SKM-1 (cell line): ENCODE measurements around the gene RPS27L.
"Not testable (repeated sequence)": the region's sequence is repeated elsewhere in the genome, so short reads cannot be mapped to it uniquely, and the experiment has no call there.

Experiments
- DNase-seq: peaks from one replicate; lab custom pipeline; 2025; ENCODE audit not compliant: unreplicated experiment; lab: John Stamatoyannopoulos, UW

The RPS27L gene

GRCh38 chr15:63140936-63141335 lies 16.3 kb downstream of the RPS27L start:
- DNase-seq, result no peak

GRCh38 chr15:63136742-63137141 lies 20.5 kb downstream of the RPS27L start:
- no peak for DNase-seq

DNA sequence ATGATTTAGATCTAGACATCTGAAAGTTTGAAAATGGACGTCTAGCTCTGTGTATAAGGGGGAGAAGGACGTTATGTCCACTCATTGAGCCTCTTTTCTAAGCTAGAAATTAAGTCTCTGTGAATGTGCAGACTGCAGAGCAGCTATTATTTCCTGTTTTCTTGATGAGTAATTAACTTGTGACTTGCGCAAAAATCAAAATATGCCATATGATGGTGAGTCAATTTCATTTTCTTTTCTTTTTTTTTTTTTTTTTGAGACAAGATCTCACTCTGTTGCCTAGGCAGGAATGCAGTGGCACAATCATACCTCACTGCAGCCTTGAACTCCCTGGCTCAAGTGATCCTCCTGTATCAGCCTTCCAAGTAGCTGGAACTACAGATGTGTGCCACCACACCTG lies 21.5 kb downstream of the RPS27L start:
- DNase-seq, result no peak

DNA sequence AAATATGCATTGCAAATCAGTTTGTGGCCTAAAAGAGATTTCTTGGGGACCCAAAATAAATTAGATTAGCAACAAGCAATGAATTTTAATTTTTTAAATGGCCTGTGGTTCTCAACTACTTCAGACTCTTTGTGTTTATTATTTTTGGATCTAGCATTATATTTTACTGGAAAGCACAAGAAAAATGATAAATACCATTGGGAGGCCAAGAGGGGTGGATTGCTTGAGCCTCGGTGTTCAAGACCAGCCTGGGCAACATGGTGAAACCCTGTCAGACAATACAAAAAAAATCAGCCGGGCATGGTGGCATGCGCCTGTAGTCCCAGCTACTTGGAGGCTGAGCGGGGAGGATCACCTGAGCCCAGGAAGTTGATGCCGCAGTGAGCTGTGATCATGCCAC lies 22.0 kb downstream of the RPS27L start:
- no peak for DNase-seq

- DNase-seq, result no peak
These were observed 22.9 kb downstream of the RPS27L start for GRCh38 chr15:63134245-63134985.

DNA sequence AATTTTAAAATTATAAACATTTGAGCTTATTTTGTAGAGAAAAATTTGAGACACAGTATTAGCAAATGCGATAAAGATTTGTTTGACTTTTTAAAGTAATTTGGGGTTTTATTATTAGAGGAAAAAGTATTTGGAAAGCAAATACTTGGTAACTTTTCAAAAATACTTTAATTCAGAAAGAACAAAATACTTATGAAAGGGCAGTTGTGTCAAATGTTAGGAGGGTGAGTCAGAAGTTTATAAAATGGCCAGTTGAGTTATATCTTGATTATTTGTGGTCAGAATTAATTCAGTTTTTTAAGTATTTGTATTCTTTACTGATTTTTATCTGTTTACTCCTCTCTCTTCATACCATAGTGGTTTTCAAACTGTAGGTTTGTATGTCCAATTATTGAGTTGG lies 23.5 kb downstream of the RPS27L start:
- no peak for DNase-seq

GRCh38 chr15:63126726-63127125 lies 30.6 kb downstream of the RPS27L start:
- no peak for DNase-seq

DNA sequence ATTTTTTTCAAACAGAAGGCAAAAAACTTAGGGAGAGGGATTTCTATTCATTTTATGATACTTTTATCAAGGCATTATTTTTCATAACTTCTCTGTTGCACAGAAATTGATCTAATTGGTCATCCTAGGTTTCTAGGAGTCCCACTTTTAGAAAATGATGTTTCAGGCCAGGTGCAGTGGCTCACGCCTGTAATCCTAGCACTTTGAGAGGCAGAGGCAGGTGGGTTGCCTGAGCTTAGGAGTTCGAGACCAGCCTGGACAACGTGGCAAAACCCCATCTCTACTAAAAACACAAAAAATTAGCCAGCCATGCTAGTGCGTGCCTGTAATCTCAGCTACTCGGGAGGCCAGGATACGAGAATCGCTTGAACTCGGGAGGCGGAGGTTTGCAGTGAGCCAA lies 32.8 kb downstream of the RPS27L start:
- DNase-seq, result no peak

GRCh38 chr15:63122002-63122875 lies 35.0 kb downstream of the RPS27L start:
- DNase-seq, result peak; percentile 61

GRCh38 chr15:63121382-63122001 lies 35.8 kb downstream of the RPS27L start, which contains the start of gene LACTB:
TSS of gene LACTB (plus strand) at chr15:63121861. CDS start at chr15:63121872, 11 bp downstream.
- peak; percentile 63 for DNase-seq

GRCh38 chr15:63118854-63119253 lies 38.4 kb downstream of the RPS27L start:
- no peak for DNase-seq

GRCh38 chr15:63114465-63114864 lies 42.8 kb downstream of the RPS27L start:
- no peak for DNase-seq

- DNase-seq, result no peak
These were observed 44.4 kb downstream of the RPS27L start for GRCh38 chr15:63112871-63113270.

GRCh38 chr15:63111481-63111880 lies 45.8 kb downstream of the RPS27L start:
- no peak for DNase-seq

GRCh38 chr15:63110428-63111026 lies 46.8 kb downstream of the RPS27L start:
- DNase-seq, result no peak

GRCh38 chr15:63109920-63110319 lies 47.4 kb downstream of the RPS27L start:
- no peak for DNase-seq

DNA sequence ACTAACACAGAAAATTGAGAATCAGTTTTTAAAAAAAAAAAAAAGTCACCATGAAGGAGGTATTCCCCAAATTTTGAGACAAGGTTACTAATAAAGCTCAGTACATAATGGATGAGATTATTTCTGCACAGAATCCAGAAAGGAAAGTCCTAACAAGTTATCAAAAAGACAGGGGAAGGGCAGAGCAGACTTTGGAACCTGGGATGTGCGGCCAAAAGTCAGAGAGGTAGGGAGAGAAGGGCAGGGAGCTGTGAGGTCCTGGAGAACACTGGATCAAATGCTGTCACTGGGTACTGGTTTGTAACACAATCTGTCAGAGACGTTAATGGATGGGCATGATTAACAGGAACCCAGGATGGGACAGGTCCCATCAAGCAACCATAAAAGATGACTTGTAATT lies 47.8 kb downstream of the RPS27L start:
- no peak for DNase-seq

GRCh38 chr15:63107895-63108546 lies 49.3 kb downstream of the RPS27L start:
- no peak for DNase-seq

DNA sequence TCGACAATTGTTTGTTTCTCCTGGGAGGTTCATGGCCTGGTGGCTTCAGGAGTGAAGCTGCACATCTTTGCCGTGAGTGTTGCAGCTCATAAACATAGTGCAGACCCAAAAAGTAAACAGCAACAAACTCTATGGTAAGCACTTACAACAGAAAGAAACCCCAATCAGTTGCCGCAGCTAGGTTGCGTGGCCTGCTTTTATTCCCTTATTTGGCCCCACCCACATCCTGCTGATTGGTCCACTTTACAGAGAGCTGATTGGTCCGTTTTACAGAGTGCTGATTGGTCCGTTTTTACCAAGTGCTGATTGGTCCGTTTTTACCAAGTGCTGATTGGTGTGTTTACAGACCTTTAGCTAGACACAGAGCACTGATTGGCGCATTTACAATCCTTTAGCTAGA lies 51.9 kb downstream of the RPS27L start:
- DNase-seq, result not testable (repeated sequence)

DNA sequence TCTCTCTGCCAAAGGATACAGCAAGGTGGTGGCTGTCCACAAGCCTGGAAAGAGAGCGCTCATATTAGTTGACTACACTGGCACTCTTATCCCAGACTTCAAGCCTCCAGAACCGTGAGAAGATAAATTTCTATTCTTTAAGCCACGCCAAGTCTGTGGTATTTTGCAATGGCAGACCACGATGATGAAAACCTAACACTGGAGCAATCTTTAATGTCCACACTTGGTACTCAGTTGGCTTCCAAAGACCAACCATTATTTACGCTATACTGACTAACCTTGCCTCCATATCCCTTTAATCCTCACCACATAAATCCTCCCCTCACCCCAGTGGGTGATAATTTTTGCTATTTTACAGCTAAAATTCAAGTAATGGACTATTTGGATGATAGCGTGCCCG lies 52.5 kb downstream of the RPS27L start:
- DNase-seq, result peak; percentile 28

DNA sequence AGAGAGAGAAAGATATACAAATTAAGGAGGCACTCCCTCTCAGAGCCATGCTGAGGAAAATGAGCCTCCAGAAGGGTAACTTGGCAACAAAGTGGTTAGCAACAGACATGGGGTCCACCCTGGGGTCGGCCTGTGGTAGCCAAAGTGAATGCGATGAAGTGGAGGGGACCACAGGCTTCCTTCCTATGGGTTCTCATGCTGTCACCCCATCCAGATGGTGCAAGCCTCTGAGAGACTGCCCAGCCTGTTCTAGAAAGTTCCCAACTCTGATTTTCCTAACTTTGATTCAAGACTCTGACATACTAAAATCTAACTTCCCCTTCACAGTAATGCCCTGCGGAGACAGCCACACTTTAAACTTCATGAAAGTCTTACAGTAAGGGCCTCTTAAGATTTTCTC lies 53.9 kb downstream of the RPS27L start:
- no peak for DNase-seq
